ENCODE results near the gene PCED1B. TPM values are rescaled to one million over a fixed set of nuclear protein-coding genes. Genes with fewer than 3 reads are reported as not detected.
A peak's percentile ranks its signal among the peaks of the same experiment; 100 is the strongest.
"Not testable (repeated sequence)": the region's sequence is repeated elsewhere in the genome, so short reads cannot be mapped to it uniquely, and the experiment has no call there.

PCED1B gene
- polyA plus RNA-seq, 4 donors: 1.5 to 5.6 (median 4.1) TPM

- DNase-seq (ENCODE audit: low read depth in 4 of 4, low spot score in 3 of 4): not testable (repeated sequence)
These were observed 121.8 kb downstream of the PCED1B start for GRCh38 chr12:47201190-47201589.

GRCh38 chr12:47202176-47202575 lies 122.8 kb downstream of the PCED1B start:
- DNase-seq (ENCODE audit: low read depth in 4 of 4, low spot score in 3 of 4): no peak

GRCh38 chr12:47205532-47206449 lies 126.4 kb downstream of the PCED1B start:
- DNase-seq (ENCODE audit: low read depth in 4 of 4, low spot score in 3 of 4): no peak

GRCh38 chr12:47206450-47207339 lies 127.3 kb downstream of the PCED1B start:
- DNase-seq (ENCODE audit: low read depth in 4 of 4, low spot score in 3 of 4): no peak

GRCh38 chr12:47207340-47207717 lies 127.9 kb downstream of the PCED1B start:
- DNase-seq (ENCODE audit: low read depth in 4 of 4, low spot score in 3 of 4): no peak

DNA sequence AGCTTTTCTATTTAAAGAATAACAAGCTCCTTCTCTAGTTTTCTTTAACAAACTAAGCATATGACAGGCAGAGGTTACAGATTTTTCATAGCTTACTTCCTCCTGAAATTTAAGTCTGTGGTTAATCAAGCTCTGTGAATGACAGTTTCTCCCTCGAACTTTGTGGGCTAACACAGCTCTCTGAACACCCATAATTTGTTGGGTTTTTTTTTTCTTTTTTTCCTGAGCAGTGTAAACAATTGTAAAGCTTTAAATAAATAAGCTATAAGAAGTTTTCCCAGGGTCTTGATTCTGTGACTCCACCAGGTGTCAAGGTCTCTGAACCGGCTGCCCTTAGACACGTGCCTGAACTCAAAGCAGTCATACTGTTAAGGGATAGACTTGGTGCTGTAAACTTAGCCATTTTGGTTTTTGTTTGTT lies 128.4 kb downstream of the PCED1B start:
- DNase-seq (ENCODE audit: low read depth in 4 of 4, low spot score in 3 of 4): no peak

- no peak for DNase-seq (ENCODE audit: low read depth in 4 of 4, low spot score in 3 of 4)
These were observed 129.6 kb downstream of the PCED1B start for GRCh38 chr12:47209014-47209413.

- no peak for DNase-seq (ENCODE audit: low read depth in 4 of 4, low spot score in 3 of 4)
These were observed 131.4 kb downstream of the PCED1B start for GRCh38 chr12:47210776-47211175.

DNA sequence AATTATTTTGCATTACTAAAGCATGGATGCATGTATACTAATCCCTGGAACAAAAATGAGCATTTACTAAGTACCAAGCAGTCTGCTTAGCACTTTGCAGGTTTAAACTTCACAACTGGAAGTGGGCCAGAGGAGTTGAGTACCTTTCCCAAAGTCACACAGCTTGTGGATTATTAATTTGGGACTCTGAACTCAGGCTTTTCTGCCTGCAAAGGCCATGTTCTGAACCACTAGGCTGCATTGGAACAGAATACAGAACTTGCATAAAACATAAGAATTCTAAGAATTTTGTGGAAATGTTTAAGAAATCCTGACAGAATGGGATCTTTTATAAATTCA lies 133.2 kb downstream of the PCED1B start:
- DNase-seq (ENCODE audit: low read depth in 4 of 4, low spot score in 3 of 4): no peak

GRCh38 chr12:47213396-47213795 lies 134.0 kb downstream of the PCED1B start:
- no peak for DNase-seq (ENCODE audit: low read depth in 4 of 4, low spot score in 3 of 4)

DNA sequence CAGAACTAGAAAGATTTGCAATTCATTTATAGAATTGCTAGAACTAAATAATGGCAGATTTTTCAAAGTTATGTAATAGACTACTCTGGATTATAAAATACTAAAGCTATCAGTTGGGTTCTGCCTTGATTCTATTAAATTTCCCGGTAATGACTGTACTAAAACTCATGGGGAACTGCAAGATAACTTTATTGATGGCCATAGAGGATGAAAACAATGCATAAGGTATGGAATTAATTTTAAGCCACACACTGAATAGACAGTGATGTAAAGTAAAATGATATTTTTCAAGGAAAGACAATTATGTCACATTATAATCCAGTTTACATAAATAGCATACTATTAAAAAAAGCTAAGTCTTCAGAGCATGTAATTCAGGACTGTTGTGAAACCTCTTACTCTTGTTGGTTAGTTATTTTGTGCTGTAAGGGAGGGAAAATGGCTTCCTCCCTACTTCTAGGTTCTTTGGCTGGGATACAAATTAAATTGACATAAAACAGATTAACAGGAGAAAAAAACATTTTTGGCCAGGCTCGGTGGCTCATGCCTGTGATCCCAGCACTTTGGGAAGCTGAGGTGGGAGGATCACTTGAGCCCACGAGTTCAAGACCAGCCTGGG lies 134.7 kb downstream of the PCED1B start:
- DNase-seq (ENCODE audit: low read depth in 4 of 4, low spot score in 3 of 4): no peak

DNA sequence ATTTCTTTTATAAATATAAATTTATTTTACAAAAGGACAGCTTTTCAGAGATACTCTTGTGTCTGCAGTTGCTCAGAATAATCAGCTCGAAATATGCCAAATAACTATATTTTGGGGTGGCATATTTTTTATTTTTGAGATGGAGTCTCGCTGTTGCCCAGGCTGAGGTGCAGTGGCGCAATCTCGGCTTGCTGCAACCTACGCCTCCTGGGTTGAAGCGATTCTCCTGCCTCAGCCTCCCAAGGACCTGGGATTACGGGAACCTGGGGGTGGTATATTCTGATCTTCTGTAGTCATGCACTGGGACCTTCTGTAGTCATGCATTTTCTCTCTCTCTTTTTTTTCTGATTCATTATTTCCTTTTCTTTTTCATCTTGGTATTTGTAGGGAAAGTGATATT lies 135.3 kb downstream of the PCED1B start:
- DNase-seq (ENCODE audit: low read depth in 4 of 4, low spot score in 3 of 4): no peak

- no peak for DNase-seq (ENCODE audit: low read depth in 4 of 4, low spot score in 3 of 4)
These were observed 136.8 kb downstream of the PCED1B start for GRCh38 chr12:47216150-47216677.

- not testable (repeated sequence) for DNase-seq (ENCODE audit: low read depth in 4 of 4, low spot score in 3 of 4)
These were observed 138.1 kb downstream of the PCED1B start for GRCh38 chr12:47217595-47217869.

DNA sequence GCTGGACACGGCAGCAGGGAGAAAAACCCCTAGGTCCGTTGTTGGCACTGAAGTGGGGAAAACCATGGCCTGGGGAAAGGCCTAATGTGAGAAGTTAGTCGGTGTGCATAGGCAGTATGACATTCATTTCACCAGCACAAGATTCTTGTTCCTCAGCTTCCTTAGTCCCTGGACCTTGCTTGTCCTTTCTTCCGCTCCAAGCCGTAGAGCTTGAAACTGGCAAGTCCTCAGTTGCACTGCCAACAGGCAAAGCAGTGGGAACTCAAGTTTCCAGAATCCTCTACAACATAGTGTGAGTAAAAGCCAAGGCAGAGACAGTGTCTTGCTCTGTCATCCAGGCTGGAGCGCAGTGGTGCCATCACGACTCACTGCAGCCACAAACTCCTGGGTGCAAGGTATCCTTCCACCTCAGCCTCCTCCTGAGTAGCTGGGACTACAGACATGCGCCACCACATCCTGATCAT lies 138.8 kb downstream of the PCED1B start:
- no peak for DNase-seq (ENCODE audit: low read depth in 4 of 4, low spot score in 3 of 4)

GRCh38 chr12:47219243-47219642 lies 139.8 kb downstream of the PCED1B start:
- DNase-seq (ENCODE audit: low read depth in 4 of 4, low spot score in 3 of 4): no peak

DNA sequence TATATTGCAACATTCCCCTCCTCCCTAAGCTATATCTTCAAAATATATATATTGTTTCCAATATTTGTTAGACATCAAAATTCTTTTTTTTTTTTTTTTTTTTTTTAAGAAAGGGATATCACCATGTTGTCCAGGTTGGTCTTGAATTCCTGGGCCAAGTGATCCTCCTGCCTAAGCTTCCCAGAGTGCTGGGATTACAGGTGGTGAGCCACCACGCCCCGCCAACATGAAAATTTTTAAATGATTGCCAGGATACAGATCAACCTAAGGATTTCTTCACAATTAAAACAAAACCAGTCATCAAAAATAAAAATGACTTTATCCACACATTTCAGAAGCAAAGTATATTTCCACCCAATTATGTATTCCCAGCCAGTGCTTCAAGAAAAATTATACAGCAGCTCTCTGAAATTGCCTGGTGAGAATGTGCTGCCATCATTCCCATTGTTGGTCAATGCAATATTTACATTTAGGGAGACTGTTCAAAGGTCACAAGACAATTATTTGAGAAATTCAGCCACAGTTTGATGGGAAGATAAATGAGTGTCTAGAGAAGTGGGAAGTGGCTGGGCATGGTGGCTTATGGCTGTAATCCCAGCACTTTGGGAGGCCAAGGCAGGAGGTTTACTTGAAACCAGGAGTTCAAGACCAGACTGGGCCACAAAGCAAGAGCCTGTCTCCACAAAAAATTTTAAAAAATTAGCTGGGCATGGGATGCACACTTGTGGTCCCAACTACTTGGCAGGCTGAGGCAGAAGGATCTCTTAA lies 142.0 kb downstream of the PCED1B start:
- DNase-seq (ENCODE audit: low read depth in 4 of 4, low spot score in 3 of 4): no peak

DNA sequence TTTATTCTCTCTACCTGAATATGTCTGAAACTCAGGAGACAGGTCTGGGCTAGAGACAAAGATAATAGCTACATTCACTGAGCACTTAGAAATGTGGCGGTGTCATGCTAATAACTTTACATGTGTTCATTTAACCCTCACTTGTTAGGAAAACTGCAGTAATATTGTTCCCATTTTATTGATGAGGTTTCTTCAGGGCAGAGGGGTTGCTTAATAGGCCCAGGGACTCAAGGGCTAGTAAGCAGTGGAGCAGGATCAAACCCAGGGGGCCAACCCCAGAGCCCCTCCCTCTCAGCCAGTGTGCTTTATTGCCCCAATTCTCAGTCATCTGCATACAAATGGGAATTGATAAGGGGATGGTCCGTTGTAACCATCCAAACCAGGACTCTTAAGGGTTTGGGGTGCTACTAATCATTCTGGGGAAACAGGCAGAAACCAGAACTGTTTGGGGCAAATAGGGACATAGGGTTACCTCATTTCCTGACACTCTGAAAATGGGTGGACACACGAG lies 143.2 kb downstream of the PCED1B start:
- no peak for DNase-seq (ENCODE audit: low read depth in 4 of 4, low spot score in 3 of 4)

GRCh38 chr12:47223031-47223847 lies 143.8 kb downstream of the PCED1B start:
- DNase-seq (ENCODE audit: low read depth in 4 of 4, low spot score in 3 of 4): peak in 2 of 4 donors; percentile 16 to 20
